Left renal pelvis (tissue), 4 donors: ENCODE measurements around the gene PARM1. TPM values are rescaled to one million over a fixed set of nuclear protein-coding genes. Genes with fewer than 3 reads are reported as not detected.
A peak's percentile ranks its signal among the peaks of the same experiment; 100 is the strongest.

Source experiments
- DNase-seq, 4 donors: peaks; one replicate each; pipeline ENCODE4 v3.0.0-alpha.2; 2013; ENCODE audit warnings: low read depth in 4 of 4, low spot score in 3 of 4
- polyA plus RNA-seq, 4 donors: library from polyadenylated mRNA; unstranded; fragments of 120-200 nt; gene quantifications; one replicate each; pipeline ENCODE4 v1.2.1, GENCODE V29; 2013; ENCODE audit not compliant: insufficient read length in 4 of 4

The PARM1 gene
- polyA plus RNA-seq, 4 donors: 22.6 to 65.9 (median 50.6) TPM

GRCh38 chr4:74941123-74941522 lies 8.2 kb downstream of the PARM1 start:
- DNase-seq: no peak

GRCh38 chr4:74942251-74942917 lies 9.5 kb downstream of the PARM1 start:
- DNase-seq: no peak

DNA sequence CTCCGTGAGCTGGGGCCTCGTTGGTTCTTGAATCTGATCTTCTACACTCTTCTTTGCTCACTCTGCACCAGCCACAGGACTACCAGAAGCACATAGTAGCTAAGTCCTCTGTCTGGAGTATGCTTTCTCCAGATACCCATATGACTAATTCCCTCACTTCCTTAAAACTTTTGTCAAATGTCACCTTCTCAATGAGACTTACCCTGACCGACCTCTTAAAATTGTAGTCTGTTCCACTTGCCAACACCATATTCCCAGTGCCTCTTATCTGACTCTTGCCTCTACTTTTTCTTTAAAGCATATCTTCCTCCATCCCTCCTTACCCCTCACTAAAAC lies 10.0 kb downstream of the PARM1 start:
- no peak for DNase-seq

DNA sequence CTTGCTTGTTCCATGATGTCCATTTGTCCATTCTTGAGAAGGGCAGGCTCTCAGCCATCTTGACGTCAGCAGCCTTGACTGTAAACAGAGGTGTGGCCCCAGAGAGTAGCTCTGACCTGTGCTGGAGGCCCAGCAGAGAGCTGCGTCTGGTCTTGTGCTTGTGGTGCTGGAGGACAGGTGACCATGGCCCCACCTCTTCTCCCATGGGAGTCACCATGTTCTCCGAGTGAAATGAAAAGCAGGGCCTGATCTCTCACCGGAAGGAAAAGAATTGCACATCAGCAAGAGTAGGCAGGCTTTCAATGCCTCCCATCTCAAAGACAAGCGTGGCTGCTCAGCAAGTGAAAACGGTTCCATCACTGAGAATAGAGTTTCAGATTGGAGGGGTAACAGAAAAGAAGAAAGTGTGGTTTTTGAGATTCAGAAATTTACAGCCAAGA lies 11.5 kb downstream of the PARM1 start:
- no peak for DNase-seq

- no peak for DNase-seq
These were observed 13.3 kb downstream of the PARM1 start for GRCh38 chr4:74946196-74946595.

DNA sequence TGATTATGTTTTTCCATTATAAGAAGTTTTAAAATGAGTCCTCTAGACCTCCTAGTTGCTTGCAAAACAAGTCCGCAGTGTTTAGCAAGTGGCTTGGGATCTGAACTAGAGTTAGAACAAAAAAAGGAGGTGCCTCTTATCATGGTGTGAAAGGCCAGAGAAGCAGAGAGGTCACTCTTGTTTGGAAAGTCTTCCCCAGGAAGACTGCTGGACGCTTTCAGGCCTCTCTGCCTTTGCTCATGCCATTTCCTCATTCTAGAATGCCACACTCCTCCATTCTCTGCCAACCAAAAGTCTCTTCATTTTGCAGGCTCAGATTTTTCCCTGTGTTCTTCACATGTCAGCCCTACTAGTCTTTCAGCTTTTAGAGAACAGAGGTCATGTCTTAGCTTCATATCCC lies 14.9 kb downstream of the PARM1 start:
- no peak for DNase-seq

GRCh38 chr4:74948236-74948635 lies 15.3 kb downstream of the PARM1 start:
- peak; percentile 12 to 59 (median 36) for DNase-seq

DNA sequence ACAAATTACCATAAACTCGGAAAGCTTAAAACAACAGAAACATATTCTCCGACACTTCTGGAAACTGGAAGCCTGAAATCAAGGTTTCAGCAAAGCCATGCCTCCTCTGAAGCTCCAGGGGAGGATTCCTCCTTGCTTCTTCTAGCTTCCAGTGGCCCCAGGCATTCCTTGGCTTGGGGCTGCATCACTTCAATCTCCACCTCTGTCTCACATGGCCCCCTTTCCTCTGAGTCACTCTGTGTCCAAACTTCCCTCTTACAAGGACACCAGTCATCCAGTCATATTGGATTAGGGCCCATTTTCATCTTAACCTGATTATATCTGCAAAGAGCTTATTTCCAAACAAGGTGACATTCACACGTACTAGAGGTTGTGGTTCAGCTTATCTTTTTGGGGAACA lies 17.3 kb downstream of the PARM1 start:
- no peak for DNase-seq

DNA sequence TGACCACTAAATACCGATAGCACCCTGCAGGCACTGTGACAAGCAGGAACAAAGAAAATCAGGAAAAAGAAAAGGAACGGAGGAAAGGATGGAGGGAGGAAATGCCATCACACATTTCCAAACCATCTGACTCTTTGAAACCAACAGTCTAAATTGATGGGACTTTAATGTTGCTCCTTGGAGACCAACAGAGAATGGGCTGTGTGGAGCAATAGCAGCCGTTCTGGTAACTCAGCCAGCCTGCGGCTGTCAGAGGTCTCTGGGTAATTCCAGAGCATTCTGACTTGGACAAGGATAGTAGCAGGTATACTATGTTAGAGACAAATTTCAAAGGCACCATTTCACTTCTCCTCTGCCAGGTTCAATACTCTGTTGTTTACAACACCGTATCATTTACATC lies 18.0 kb downstream of the PARM1 start:
- DNase-seq: no peak

DNA sequence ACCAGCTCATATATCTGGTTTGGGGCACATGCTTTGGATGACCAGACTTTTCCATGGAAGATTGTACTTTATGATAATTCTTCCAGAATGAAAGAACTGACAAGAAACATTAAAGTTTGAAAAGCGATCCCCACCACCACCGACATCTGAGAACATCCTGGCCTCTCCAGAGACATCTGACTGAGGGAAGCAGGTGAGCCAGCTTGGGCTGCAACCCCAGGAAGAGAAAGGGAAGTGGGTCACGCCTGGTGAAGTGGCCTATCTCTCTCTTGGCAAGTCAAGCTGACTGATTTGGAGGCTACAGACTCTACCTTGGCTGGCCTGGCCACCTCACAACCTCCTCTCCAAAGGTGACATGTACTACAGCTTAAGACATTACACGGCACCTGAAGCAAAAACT lies 20.7 kb downstream of the PARM1 start:
- no peak for DNase-seq

DNA sequence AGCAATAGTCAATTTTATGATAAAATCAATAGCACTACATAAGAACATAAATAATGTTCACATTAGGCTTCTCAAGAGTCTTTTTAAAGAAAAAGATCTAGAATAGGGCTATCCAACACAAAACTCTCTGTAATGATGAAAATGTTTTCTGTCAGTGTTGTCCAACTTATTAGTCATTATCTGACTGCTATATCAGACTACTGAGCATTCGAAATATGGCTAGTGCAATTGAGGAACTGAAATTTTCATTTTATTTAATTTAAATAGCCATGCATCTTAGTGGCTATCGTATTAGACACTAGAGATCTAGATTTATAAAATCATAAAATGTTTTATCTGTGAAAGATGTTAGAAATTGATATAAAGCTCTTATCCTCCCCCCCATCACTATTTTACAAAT lies 26.0 kb downstream of the PARM1 start:
- DNase-seq: no peak

DNA sequence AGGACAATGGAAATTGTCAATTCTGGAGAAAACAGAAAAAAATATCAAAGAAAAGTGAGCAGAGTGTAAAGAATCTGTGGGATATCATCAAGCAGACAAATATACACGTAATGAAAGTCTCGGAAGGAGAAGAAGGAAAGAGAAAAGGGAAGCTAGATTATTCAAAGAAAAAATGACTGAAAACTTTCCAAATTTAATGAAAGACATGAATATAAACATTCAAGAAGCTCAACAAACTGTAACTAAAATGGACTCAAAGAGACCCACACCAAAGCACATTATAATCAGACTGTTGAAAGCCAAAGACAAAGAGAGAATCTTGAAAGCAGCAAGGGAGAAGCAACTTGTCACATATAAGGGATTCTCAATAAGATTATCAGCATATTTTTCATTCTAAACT lies 28.3 kb downstream of the PARM1 start:
- DNase-seq: no peak

GRCh38 chr4:74962584-74962983 lies 29.7 kb downstream of the PARM1 start:
- no peak for DNase-seq

DNA sequence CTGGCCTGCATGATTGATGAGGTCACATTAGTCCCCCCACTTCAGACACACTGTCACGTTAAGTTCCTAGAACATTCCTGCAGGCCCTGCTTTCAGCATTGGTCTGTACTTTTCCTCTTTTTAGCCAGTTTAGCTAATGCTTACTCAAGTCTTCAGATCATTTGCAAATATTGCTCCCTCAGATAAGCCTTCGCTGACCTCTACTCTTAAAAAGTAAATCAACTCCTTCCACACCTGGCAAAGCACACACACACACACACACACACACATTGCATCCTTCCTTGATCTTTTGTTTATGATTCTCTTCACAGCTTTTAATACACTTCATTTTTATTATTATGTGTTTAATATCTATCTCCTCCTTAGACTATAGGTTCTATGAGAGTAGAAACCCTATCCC lies 31.4 kb downstream of the PARM1 start:
- DNase-seq: no peak

DNA sequence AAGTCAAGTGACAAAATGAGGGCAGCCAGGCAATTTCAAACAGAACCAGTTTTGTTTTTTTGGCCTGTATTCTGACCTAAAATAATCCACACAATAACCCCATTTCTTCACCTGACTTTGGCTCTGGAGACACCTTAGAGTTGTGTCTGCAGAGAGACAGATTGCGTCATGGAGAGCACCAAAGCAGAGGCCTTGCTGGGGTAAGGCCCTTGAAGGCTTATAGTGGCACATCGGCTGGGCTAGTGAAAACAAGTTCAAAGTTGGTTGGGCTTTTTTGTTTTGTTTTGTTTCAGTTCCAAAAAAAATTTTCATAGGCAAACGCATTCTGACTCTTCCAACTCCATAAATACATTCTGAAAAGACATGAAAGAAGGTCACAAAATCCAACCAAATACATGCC lies 34.4 kb downstream of the PARM1 start:
- no peak for DNase-seq

DNA sequence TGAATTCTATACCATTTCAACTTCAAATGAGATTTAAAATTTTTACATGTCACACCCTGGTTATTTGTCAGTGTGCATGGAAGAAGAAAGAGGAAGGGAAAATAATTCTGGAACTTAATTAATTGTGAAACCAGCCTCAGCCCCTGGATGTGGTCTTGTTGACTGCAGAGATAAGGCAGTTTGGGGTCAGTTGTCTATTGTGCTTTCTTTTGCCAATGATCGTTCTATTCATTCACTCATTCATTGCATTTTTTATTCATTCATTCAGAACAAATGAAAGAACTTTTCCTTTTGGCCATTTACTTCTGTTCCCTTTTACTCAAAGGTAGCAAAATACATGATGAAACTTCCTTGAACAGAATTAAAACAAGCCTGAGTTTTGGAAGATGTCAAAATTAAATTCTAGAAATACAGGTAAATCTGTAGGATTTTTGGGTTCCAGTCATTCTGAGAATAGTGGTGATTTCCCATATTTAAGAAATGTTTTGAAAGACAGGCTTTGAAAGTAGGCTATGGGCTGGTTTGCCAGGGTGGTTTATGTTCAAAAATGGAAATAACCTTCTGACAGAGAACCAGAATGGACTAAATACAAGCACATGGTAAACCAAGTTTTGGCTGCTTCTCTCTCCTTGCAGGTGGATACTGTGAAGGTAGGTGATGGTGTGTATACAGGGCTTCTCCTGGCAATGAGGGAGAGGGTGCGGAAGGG lies 35.7 kb downstream of the PARM1 start:
- no peak for DNase-seq

- no peak for DNase-seq
These were observed 36.9 kb downstream of the PARM1 start for GRCh38 chr4:74969507-74970474.

DNA sequence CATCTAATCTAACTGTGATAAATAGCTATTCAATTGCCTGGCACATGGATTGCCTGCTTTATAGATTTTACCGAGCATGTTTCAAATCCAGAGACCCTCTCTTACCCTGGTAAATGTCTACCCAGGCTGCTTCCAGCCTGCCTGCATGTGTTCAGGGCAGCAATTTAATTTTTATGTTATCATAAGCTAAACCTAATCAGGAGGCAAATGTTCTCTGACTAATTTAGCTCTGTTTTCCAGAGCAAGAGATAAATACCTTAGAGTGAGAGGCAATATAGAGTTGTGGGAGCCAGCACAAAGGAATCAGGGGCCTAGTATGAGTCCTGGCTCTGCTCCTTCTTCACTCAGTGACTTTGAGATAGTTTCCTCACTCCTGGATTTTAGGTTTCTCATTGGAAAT lies 37.7 kb downstream of the PARM1 start:
- no peak for DNase-seq

DNA sequence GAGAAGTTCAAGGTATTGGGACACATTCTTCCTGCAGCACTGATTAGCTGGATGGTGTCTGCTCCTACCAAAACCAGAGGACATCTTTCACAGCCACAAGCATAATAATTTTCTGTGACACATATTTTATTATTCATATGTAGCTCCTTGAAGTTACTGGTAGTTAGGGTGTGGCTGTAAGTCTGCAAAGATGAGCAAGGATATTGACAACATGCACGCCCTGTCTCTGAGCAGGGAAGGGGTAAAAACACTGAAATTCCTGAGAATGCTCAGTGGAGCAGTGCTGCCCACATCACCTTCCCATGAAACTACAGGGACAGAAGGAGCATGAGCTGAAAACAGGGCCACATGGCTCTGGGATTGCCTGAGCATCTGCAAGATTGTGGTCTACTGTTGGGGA lies 38.9 kb downstream of the PARM1 start:
- DNase-seq: no peak

DNA sequence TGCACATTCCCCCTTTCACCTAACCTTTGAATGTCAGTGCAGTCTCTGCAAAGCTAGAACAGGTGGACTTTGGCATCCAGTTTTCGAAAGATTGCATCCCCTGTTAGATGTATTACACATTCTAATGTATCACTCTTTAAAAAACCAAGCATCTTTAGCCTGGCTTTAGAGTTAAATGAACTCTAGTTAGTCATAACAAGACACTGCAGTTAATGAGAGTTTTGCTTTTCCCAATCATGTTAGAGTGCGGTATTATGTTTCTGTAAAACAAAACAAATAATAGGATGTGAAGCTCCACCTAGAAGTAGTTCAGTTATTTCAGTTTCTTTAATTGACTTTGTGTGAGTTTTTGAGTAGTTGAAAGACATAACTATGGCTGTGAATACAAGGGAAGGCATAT lies 42.2 kb downstream of the PARM1 start:
- no peak for DNase-seq
